Neural progenitor cell (in vitro differentiated cells): ENCODE data around the gene SEMA4D. TPM values are rescaled to one million over a fixed set of nuclear protein-coding genes. Genes with fewer than 3 reads are reported as not detected.

ENCODE experiments used
- DNase-seq: peaks from one replicate; pipeline ENCODE4 v3.0.0-alpha.2; 2016; ENCODE audit warnings: low spot score
- H2AFZ ChIP-seq: fragments of 200-600 bp; sonication (generic); replicated peaks from 2 replicates; pipeline ENCODE4 v1.6.1; 2016; ENCODE audit warnings: antibody characterized with exemption
- H3F3A ChIP-seq: fragments of 200-600 bp; sonication (generic); 2 replicates; pipeline ENCODE4 v1.6.1; 2016; ENCODE audit warnings: antibody characterized with exemption, low read depth
- H3K27ac ChIP-seq: fragments of 200-600 bp; sonication (generic); 2 replicates; pipeline ENCODE4 v1.5.1; 2016; ENCODE audit warnings: mild to moderate bottlenecking
- H3K27me3 ChIP-seq: fragments of 200-600 bp; sonication (generic); 2 replicates; pipeline ENCODE4 v1.6.1; 2016; ENCODE audit warnings: mild to moderate bottlenecking, moderate library complexity
- H3K36me3 ChIP-seq: fragments of 200-600 bp; sonication (generic); 2 replicates; pipeline ENCODE4 v1.5.1; 2016
- H3K4me1 ChIP-seq: fragments of 200-600 bp; sonication (generic); 2 replicates; pipeline ENCODE4 v1.6.1; 2016; ENCODE audit warnings: mixed run types
- H3K4me2 ChIP-seq: fragments of 200-600 bp; sonication (generic); 2 replicates; pipeline ENCODE4 v1.6.1; 2016
- H3K4me3 ChIP-seq: fragments of 200-600 bp; sonication (generic); 2 replicates; pipeline ENCODE4 v1.5.1; 2016
- H3K79me2 ChIP-seq: fragments of 200-600 bp; sonication (generic); 2 replicates; pipeline ENCODE4 v1.6.1; 2016; ENCODE audit warnings: low read depth
- H3K9ac ChIP-seq: fragments of 200-600 bp; sonication (generic); 2 replicates; pipeline ENCODE4 v1.6.1; 2016
- H3K9me3 ChIP-seq: fragments of 200-600 bp; sonication (generic); 2 replicates; pipeline ENCODE4 v1.5.1; 2016; ENCODE audit warnings: low read depth
- H4K20me1 ChIP-seq: fragments of 200-600 bp; sonication (generic); 2 replicates; pipeline ENCODE4 v1.6.1; 2016; ENCODE audit warnings: low read depth
- H3K27ac Mint-ChIP-seq: 3 replicates; pipeline ENCODE4 v1.8.0; 2021; ENCODE audit warnings: mixed read lengths
- H3K27me3 Mint-ChIP-seq: 2 replicates; pipeline ENCODE4 v1.8.0; 2022; ENCODE audit warnings: low read depth, mild to moderate bottlenecking, inconsistent platforms, moderate library complexity, mixed read lengths; ENCODE audit not compliant: insufficient read depth
- H3K36me3 Mint-ChIP-seq: 3 replicates; pipeline ENCODE4 v1.8.0; 2021; ENCODE audit warnings: mixed read lengths
- H3K4me1 Mint-ChIP-seq: 3 replicates; pipeline ENCODE4 v1.8.0; 2021; ENCODE audit warnings: mixed read lengths
- H3K4me3 Mint-ChIP-seq: 3 replicates; pipeline ENCODE4 v1.8.0; 2021; ENCODE audit warnings: mild to moderate bottlenecking, moderate library complexity, mixed read lengths
- H3K9me3 Mint-ChIP-seq: 3 replicates; pipeline ENCODE4 v1.8.0; 2020; ENCODE audit warnings: mixed read lengths
- EZH2 ChIP-seq: fragments of 200-600 bp; sonication (generic); IDR thresholded peaks from 2 replicates; pipeline ENCODE4 v1.6.1; 2017; ENCODE audit warnings: antibody characterized with exemption, mild to moderate bottlenecking, moderate library complexity
- EZH2phosphoT487 ChIP-seq: fragments of 200-600 bp; sonication (generic); IDR thresholded peaks from 2 replicates; pipeline ENCODE4 v1.6.1; 2017; ENCODE audit warnings: antibody characterized with exemption
- total RNA-seq: library from RNA; depleted of rRNA; stranded (reverse); fragments of >200 nt; gene quantifications from 2 replicates; pipeline ENCODE4 v1.2.3, GENCODE V29; 2015; ENCODE audit warnings: low replicate concordance
- TF ChIP-seq, protein P1 (sequence below): fragments of 200-600 bp; sonication (generic); IDR thresholded peaks from 2 replicates; pipeline ENCODE4 v1.5.1; 2017; ENCODE audit warnings: antibody characterized with exemption, mild to moderate bottlenecking

The SEMA4D gene
- total RNA-seq, 1 donor from 2014 or later: 19.1 TPM

DNA sequence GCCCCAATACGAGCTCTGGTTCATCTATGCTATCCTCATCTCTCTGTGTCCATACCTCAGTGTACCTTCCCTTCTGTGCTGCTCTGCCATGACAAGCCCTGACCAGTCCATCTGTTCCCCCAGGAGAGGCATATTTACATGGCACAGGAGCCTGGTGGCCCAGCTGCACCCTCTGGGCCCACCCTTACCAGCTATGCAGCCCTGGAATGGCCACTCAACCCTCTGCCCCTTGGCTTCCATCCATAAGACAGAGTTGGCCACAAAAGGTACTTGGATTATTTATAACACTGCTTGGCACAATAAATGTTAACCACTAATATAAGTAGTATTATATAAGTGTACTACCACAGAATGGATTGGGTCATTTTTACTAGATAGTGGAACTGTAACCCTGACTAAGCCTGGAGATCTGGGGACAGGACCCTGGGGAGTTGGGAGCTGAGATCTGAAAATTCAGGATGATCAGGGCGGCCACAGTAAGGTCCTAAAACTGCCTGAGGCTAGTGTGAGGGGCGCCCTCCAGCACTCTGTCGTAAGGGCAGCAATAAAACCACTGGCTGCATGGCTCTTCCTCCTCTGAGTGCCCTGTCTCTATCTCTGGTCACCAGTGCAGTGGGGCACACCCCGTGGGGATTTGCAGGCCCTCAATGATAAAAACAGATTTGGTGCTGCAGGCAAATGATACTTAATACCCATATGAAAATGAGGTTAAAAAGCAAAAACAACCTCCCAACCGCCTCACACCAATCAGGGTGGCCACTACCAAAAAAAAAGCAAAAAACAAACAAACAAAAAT is 65.8 kb downstream of the SEMA4D start:
- peaks cover 35% of the 10 kb centered on the region for H3K79me2 ChIP-seq
- Mint-ChIP-seq H3K4me3 (no peak overlapping the region), H3K4me1 (peaks cover 20% of the 10 kb centered on the region), H3K9me3 (no peaks in the 10 kb centered on the region), H3K36me3 (no peaks in the 10 kb centered on the region), H3K27me3 (peaks cover 5% of the 10 kb centered on the region), H3K27ac (no peak overlapping the region)
- H3K36me3 ChIP-seq: no peaks in the 10 kb centered on the region
- no peak for TF ChIP-seq EZH2
- no peak for TF ChIP-seq EZH2phosphoT487
- TF ChIP-seq, protein P1, sequence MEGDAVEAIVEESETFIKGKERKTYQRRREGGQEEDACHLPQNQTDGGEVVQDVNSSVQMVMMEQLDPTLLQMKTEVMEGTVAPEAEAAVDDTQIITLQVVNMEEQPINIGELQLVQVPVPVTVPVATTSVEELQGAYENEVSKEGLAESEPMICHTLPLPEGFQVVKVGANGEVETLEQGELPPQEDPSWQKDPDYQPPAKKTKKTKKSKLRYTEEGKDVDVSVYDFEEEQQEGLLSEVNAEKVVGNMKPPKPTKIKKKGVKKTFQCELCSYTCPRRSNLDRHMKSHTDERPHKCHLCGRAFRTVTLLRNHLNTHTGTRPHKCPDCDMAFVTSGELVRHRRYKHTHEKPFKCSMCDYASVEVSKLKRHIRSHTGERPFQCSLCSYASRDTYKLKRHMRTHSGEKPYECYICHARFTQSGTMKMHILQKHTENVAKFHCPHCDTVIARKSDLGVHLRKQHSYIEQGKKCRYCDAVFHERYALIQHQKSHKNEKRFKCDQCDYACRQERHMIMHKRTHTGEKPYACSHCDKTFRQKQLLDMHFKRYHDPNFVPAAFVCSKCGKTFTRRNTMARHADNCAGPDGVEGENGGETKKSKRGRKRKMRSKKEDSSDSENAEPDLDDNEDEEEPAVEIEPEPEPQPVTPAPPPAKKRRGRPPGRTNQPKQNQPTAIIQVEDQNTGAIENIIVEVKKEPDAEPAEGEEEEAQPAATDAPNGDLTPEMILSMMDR: no peak
- no peak overlapping the region for H3K27ac ChIP-seq
- H3K4me1 ChIP-seq: peaks cover 27% of the 10 kb centered on the region
- H2AFZ ChIP-seq: no peak overlapping the region
- H3K9ac ChIP-seq: no peak overlapping the region
- no peak for DNase-seq
- peaks cover 51% of the 10 kb centered on the region for H4K20me1 ChIP-seq
- H3K9me3 ChIP-seq: no peaks in the 10 kb centered on the region
- H3K27me3 ChIP-seq: no peaks in the 10 kb centered on the region
- H3K4me2 ChIP-seq: no peak overlapping the region
- no peak overlapping the region for H3K4me3 ChIP-seq
- H3F3A ChIP-seq: peaks cover 18% of the 10 kb centered on the region

GRCh38 chr9:89430995-89431394 is 66.9 kb downstream of the SEMA4D start:
- Histone ChIP-seq H3K27me3 (no peaks in the 10 kb centered on the region), H3F3A (peaks cover 11% of the 10 kb centered on the region), H2AFZ (no peak overlapping the region), H3K27ac (no peak overlapping the region), H3K9ac (no peak overlapping the region), H3K4me1 (peaks cover 16% of the 10 kb centered on the region), H3K4me2 (no peak overlapping the region), H3K36me3 (no peaks in the 10 kb centered on the region), H3K9me3 (no peaks in the 10 kb centered on the region), H3K4me3 (no peak overlapping the region), H3K79me2 (peaks cover 46% of the 10 kb centered on the region), H4K20me1 (peaks cover 40% of the 10 kb centered on the region)
- peaks cover 5% of the 10 kb centered on the region for H3K27me3 Mint-ChIP-seq
- no peak overlapping the region for H3K4me3 Mint-ChIP-seq
- H3K4me1 Mint-ChIP-seq: peaks cover 19% of the 10 kb centered on the region
- H3K36me3 Mint-ChIP-seq: no peaks in the 10 kb centered on the region
- H3K27ac Mint-ChIP-seq: no peak overlapping the region
- no peak for DNase-seq
- H3K9me3 Mint-ChIP-seq: no peaks in the 10 kb centered on the region
- no peak for TF ChIP-seq EZH2
- TF ChIP-seq, protein P1: no peak
- TF ChIP-seq EZH2phosphoT487: no peak

DNA sequence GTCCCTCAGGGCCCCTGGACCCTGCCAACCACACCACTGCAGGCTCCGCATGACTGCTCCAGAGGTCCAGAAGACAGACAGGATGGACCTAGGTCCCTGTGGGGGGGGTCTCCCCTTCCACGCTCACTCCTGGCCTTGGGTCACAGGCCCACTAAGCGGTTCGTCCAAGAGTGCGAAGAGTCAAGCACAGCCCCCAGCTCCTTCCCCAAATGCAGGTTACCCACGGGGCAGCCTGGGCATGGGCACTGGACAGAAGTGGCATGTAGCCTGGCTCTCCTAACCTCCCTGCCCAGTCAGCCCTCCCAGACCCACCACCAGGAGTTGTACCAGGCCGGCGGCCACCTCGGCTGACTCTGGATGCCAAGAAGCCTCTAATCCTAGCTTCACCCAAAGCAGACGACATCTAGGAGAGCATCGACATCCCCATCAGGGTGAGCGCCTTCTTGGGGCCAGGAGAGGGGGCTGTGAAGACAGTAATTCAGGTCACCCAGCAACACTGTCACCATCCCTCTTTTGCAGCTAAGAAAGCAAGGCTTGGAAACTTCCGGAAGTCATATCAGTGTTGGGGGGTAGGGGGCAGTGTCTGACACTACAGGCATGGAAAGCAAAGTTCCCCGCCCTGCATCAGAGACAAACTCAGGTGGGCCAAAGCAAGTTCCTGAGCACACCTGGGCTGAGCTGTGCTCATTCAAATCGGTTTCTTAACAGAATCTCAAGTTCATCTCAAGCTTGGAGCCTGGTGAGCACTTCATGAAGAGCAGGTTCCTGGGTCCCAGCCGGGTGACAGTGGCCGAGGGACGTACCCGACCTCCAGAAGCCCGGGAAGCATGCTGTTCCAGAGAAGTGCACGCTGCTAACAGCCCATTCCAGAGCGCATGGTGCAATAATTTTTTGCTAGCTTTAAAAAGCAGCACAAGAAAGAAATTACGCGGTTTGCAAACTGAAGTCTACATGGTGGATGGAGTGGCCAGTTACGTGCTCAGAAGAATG is 68.7 kb downstream of the SEMA4D start:
- no peak for TF ChIP-seq EZH2phosphoT487
- TF ChIP-seq, protein P1: peak; percentile 57
- no peak for TF ChIP-seq EZH2
- H3K27me3 Mint-ChIP-seq: peaks cover 4% of the 10 kb centered on the region
- no peak overlapping the region for H3K9ac ChIP-seq
- H3K4me3 Mint-ChIP-seq: no peak overlapping the region
- H3K27me3 ChIP-seq: no peaks in the 10 kb centered on the region
- no peaks in the 10 kb centered on the region for H3K9me3 Mint-ChIP-seq
- H3K36me3 ChIP-seq: no peaks in the 10 kb centered on the region
- no peaks in the 10 kb centered on the region for H3K4me1 ChIP-seq
- no peak overlapping the region for H3K27ac Mint-ChIP-seq
- H3K36me3 Mint-ChIP-seq: no peaks in the 10 kb centered on the region
- peaks cover 23% of the 10 kb centered on the region for H4K20me1 ChIP-seq
- no peak overlapping the region for H2AFZ ChIP-seq
- peaks cover 53% of the 10 kb centered on the region for H3K79me2 ChIP-seq
- H3K4me3 ChIP-seq: no peak overlapping the region
- H3K27ac ChIP-seq: no peak overlapping the region
- no peaks in the 10 kb centered on the region for H3K9me3 ChIP-seq
- no peaks in the 10 kb centered on the region for H3F3A ChIP-seq
- DNase-seq: peak; percentile 46
- H3K4me1 Mint-ChIP-seq: peaks cover 11% of the 10 kb centered on the region
- H3K4me2 ChIP-seq: no peak overlapping the region
